GM12892 (cell line): ENCODE results near the gene CDH18.

Source experiments
- POLR2A ChIP-seq: IDR thresholded peaks from 2 replicates; pipeline ENCODE4 v1.6.1; 2011; ENCODE audit warnings: low read depth, low read length, control low read depth
- POLR2AphosphoS5 ChIP-seq: IDR thresholded peaks from 2 replicates; pipeline ENCODE4 v1.6.1; 2011; ENCODE audit warnings: low read depth, low read length, control low read depth

- no peak for TF ChIP-seq POLR2AphosphoS5
- no peak for TF ChIP-seq POLR2A
Observed at GRCh38 chr5:19733612-19734495, 254.1 kb downstream of the CDH18 start.
